Measurements from ENCODE around the gene TPK1. TPM values are rescaled to one million over a fixed set of nuclear protein-coding genes. Genes with fewer than 3 reads are reported as not detected.

Gene TPK1
- total and polyA plus RNA-seq, 9 donors = 3.0 to 4.9 (median 3.4) TPM

DNA sequence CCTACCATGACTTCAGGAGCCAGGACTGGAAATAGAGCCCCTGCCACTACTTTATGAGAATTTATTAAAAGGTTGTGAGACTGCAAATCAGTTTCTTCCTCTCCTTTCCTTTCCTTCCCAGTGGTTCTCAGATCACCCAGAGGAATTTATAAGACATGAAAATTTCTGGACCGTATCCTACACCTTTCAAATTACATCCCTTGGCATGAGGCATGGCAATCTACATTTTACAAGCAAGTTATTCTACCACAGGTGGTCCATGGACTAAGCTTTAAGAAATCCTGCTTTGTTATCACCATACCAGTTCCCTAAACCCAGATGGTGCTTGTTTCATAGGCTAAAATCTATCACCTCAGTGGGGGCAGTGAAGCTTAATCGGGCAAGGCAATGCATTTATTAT is 66.5 kb downstream of the TPK1 start:
- H3K36me3 ChIP-seq (ENCODE audit: control insufficient read depth, insufficient read depth, low read length) = no peaks in the 10 kb centered on the region
- no peaks in the 10 kb centered on the region for H3K9me3 ChIP-seq (replicated peaks; ENCODE audit: control insufficient read depth, low read depth, low read length)
- no CpG with 5 or more reads among the region's 2 CpGs for WGBS (ENCODE audit: insufficient coverage)
- DNase-seq = no peak
- no peaks in the 10 kb centered on the region for H3K27me3 ChIP-seq (ENCODE audit: control insufficient read depth, insufficient read depth, low read length)
- H3K27ac ChIP-seq (ENCODE audit: low read length) = no peak overlapping the region
- H3K4me1 ChIP-seq (ENCODE audit: control insufficient read depth, insufficient read depth, low read length) = no peaks in the 10 kb centered on the region
- H3K4me3 ChIP-seq (ENCODE audit: low read length) = no peak overlapping the region

DNA sequence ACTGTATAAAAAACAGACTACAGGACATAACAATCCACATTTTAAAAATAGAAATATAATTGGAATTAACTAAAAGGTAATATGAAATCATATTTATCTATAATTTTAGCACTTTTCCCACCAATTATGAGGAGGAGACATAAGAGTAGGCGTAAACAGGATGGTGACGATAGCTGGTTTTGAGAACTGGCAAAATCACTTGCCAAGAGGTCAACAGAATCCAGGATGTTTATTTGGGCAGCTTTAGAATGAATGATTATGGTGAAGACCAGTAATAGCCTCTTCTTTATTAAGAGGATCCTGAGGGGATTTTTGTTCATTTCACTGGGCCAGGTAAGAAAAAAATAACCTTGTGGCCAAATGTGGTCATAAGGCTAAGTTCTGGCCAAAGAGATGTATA is 67.2 kb downstream of the TPK1 start:
- no peak for DNase-seq
- no peak overlapping the region for H3K4me3 ChIP-seq (ENCODE audit: low read length)
- H3K36me3 ChIP-seq (ENCODE audit: control insufficient read depth, insufficient read depth, low read length) = no peaks in the 10 kb centered on the region
- no peak overlapping the region for H3K27ac ChIP-seq (ENCODE audit: low read length)
- WGBS (ENCODE audit: insufficient coverage) = 80% methylated on average over 1 of the region's 2 CpGs
- H3K9me3 ChIP-seq (replicated peaks; ENCODE audit: control insufficient read depth, low read depth, low read length) = no peaks in the 10 kb centered on the region
- H3K4me1 ChIP-seq (ENCODE audit: control insufficient read depth, insufficient read depth, low read length) = no peaks in the 10 kb centered on the region
- no peaks in the 10 kb centered on the region for H3K27me3 ChIP-seq (ENCODE audit: control insufficient read depth, insufficient read depth, low read length)

DNA sequence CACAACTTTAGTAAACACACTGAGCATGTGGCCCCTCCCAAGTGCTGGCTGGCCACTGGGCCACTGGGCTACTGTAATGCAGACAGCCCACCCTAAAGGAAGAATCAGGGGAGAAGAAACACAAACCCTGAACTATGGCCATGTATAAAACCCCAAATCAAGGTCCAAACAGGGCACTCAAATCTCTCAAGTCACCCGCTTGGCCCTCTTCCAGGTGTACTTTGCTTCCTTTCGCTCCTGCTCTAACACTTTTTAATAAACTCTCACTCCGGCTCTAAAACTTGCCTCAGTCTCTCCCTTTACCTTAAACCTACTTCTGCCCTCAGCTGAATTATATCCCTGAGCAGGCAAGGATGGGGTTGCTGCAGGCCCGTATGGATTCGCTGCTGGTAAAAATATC is 72.6 kb downstream of the TPK1 start:
- DNase-seq = no peak
- 84% methylated on average over 3 of the region's 5 CpGs for WGBS (ENCODE audit: insufficient coverage)
- no peaks in the 10 kb centered on the region for H3K27me3 ChIP-seq (ENCODE audit: control insufficient read depth, insufficient read depth, low read length)

DNA sequence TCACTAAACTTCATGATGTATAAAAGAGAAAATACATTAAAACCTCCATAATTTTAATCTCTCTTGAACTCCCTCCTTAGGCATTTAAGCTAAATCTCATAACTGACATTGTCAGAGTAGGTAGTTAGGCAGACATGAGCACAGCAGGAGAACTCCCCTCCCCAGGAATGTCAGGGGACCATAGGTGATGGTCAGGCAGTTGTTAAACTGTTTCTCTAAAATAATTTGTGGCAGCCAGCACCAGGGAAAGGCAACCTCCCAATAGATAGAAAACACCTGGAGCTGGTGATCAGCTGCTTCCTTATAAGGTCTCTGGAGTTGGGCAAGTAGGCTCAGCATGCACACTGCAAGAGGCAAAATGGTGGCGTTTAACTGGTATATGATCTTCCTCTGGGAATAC is 73.0 kb downstream of the TPK1 start:
- DNase-seq = no peak
- WGBS (ENCODE audit: insufficient coverage) = no CpG with 5 or more reads among the region's 1 CpG
- H3K27me3 ChIP-seq (ENCODE audit: control insufficient read depth, insufficient read depth, low read length) = no peaks in the 10 kb centered on the region
- H3K4me3 ChIP-seq (ENCODE audit: low read length) = no peak overlapping the region
- H3K4me1 ChIP-seq (ENCODE audit: control insufficient read depth, insufficient read depth, low read length) = no peaks in the 10 kb centered on the region
- H3K36me3 ChIP-seq (ENCODE audit: control insufficient read depth, insufficient read depth, low read length) = no peaks in the 10 kb centered on the region
- no peak overlapping the region for H3K27ac ChIP-seq (ENCODE audit: low read length)
- H3K9me3 ChIP-seq (replicated peaks; ENCODE audit: control insufficient read depth, low read depth, low read length) = no peaks in the 10 kb centered on the region

More for the DNA sequence above, 72.6 kb downstream of the TPK1 start:
- Histone ChIP-seq H3K36me3 (ENCODE audit: control insufficient read depth, insufficient read depth, low read length) (no peaks in the 10 kb centered on the region), H3K4me3 (ENCODE audit: low read length) (no peak overlapping the region), H3K9me3 (replicated peaks; ENCODE audit: control insufficient read depth, low read depth, low read length) (no peaks in the 10 kb centered on the region), H3K27ac (ENCODE audit: low read length) (no peak overlapping the region), H3K4me1 (ENCODE audit: control insufficient read depth, insufficient read depth, low read length) (no peaks in the 10 kb centered on the region)

DNA sequence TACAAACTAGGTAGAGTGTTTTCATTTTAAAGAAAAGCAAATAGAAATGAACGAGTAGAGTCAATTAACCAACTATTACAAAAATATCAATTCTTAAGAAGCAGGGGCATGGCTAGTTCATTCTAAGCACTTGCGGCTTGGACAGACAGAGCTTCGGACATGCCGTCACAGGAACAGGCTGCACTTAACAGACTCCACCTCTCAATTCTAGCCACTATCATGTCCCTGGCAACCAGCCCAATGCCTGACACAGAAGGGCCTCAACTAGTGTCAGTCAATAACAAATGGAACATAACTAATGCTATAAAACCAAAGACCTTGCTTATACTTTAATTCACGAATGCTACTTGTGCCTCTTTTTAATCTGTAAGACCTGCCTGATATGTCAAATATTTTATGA is 74.4 kb downstream of the TPK1 start:
- WGBS (ENCODE audit: insufficient coverage) = 82% methylated on average over 3 of the region's 5 CpGs
- DNase-seq = no peak
- Histone ChIP-seq H3K27me3 (ENCODE audit: control insufficient read depth, insufficient read depth, low read length) (no peaks in the 10 kb centered on the region), H3K4me3 (ENCODE audit: low read length) (no peak overlapping the region), H3K9me3 (replicated peaks; ENCODE audit: control insufficient read depth, low read depth, low read length) (no peaks in the 10 kb centered on the region), H3K27ac (ENCODE audit: low read length) (no peak overlapping the region), H3K4me1 (ENCODE audit: control insufficient read depth, insufficient read depth, low read length) (no peaks in the 10 kb centered on the region), H3K36me3 (ENCODE audit: control insufficient read depth, insufficient read depth, low read length) (no peaks in the 10 kb centered on the region)

DNA sequence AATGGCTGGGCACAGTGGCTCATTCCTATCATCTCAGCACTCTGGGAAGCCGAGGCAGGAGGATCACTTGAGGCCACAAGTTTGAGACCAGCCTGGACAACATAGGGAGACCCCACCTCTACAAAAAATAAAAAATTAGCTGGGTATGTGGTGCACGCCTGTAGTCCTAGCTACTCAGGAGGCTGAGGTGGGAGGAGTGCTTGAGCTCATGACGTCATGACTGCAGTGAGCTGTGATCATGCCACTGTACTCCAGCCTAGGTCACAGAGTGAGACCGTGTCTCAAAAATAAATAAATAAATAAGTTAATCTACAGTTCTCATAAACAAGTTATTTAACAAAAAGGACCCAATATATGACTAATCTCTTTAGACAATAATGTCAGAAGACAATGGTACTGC is 76.2 kb downstream of the TPK1 start:
- H3K27me3 ChIP-seq (ENCODE audit: control insufficient read depth, insufficient read depth, low read length) = no peaks in the 10 kb centered on the region
- no peaks in the 10 kb centered on the region for H3K36me3 ChIP-seq (ENCODE audit: control insufficient read depth, insufficient read depth, low read length)
- H3K4me1 ChIP-seq (ENCODE audit: control insufficient read depth, insufficient read depth, low read length) = no peaks in the 10 kb centered on the region
- no peaks in the 10 kb centered on the region for H3K9me3 ChIP-seq (replicated peaks; ENCODE audit: control insufficient read depth, low read depth, low read length)
- no CpG with 5 or more reads among the region's 4 CpGs for WGBS (ENCODE audit: insufficient coverage)
- no peak overlapping the region for H3K4me3 ChIP-seq (ENCODE audit: low read length)
- DNase-seq = no peak
- H3K27ac ChIP-seq (ENCODE audit: low read length) = no peak overlapping the region

DNA sequence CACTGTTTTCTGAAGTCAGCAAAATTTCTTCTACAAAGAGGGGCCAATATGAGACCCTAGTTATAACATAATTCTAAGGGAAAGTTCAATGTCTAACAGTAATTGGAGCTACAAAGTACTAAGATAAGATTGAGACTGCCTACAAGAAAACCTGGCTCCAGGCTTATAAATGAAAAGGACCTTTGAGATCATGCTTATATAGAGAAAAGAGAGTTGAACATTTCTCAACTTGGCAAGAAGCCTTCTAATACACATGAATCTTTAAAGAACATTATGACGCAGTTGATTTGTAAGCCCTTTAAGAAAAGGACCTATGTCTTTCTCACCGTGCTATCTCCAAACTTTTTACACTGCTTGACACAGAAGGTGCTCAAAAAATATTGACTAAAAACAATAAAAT is 87.9 kb downstream of the TPK1 start:
- DNase-seq = peak; percentile 20
- WGBS (ENCODE audit: insufficient coverage) = no CpG with 5 or more reads among the region's 2 CpGs

DNA sequence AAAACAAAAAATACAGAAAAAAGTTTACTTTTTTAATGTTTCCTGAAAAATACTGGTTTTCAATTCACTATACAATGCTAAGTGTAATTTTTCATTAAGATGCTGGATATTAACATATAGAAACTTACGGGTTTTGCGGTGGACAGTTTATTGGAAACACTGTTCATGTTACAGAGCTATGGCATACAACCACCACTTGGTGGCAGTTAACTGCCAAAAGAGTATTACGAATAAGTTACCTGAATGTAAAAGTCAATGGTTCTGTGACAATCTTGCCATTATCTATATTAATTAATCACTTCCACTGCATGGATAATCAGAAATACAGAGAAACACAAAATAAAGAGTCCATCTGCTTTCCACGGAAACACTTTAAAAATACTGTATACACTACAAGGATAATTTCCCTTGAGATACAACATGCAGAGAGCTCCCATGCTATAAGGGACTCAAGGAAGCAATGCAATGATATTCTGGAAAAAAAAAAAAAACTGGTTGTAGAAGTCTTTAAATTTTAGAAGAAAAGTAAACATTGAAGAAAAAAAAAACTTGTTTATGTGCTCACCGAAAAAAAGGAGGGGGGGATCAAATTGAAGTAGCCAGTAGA is 97.0 kb downstream of the TPK1 start:
- Histone ChIP-seq H3K4me3 (ENCODE audit: low read length) (no peak overlapping the region), H3K9me3 (replicated peaks; ENCODE audit: control insufficient read depth, low read depth, low read length) (no peaks in the 10 kb centered on the region), H3K27me3 (ENCODE audit: control insufficient read depth, insufficient read depth, low read length) (no peaks in the 10 kb centered on the region), H3K36me3 (ENCODE audit: control insufficient read depth, insufficient read depth, low read length) (no peaks in the 10 kb centered on the region), H3K27ac (ENCODE audit: low read length) (no peak overlapping the region), H3K4me1 (ENCODE audit: control insufficient read depth, insufficient read depth, low read length) (no peaks in the 10 kb centered on the region)
- WGBS (ENCODE audit: insufficient coverage) = no CpG with 5 or more reads among the region's 5 CpGs
- peak; percentile 40 for DNase-seq

More for the DNA sequence above, 87.9 kb downstream of the TPK1 start:
- Histone ChIP-seq H3K36me3 (ENCODE audit: control insufficient read depth, insufficient read depth, low read length) (no peaks in the 10 kb centered on the region), H3K27ac (ENCODE audit: low read length) (no peak overlapping the region), H3K4me1 (ENCODE audit: control insufficient read depth, insufficient read depth, low read length) (no peaks in the 10 kb centered on the region), H3K4me3 (ENCODE audit: low read length) (no peak overlapping the region), H3K9me3 (replicated peaks; ENCODE audit: control insufficient read depth, low read depth, low read length) (no peaks in the 10 kb centered on the region), H3K27me3 (ENCODE audit: control insufficient read depth, insufficient read depth, low read length) (no peaks in the 10 kb centered on the region)

DNA sequence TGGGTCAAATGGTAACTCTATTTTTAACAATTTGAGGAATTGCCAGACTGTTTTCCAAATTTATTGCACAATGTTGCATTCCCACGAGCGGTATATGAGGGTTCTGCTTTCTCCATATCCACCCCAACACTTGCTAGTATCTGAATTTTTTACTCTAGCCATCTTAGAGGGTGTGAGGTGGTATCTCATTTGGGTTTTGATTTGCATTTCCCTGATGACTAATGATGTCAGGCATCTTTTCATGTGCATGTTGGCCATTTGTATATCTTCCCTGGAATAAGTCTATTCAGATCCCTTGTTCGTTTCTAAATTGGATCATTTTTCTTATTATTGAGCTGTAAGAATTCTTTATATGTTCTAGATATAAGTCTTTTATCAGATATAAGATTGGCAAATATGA is 97.7 kb downstream of the TPK1 start:
- no peak for DNase-seq
- H3K36me3 ChIP-seq (ENCODE audit: control insufficient read depth, insufficient read depth, low read length) = no peaks in the 10 kb centered on the region
- WGBS (ENCODE audit: insufficient coverage) = no CpG with 5 or more reads among the region's 3 CpGs

DNA sequence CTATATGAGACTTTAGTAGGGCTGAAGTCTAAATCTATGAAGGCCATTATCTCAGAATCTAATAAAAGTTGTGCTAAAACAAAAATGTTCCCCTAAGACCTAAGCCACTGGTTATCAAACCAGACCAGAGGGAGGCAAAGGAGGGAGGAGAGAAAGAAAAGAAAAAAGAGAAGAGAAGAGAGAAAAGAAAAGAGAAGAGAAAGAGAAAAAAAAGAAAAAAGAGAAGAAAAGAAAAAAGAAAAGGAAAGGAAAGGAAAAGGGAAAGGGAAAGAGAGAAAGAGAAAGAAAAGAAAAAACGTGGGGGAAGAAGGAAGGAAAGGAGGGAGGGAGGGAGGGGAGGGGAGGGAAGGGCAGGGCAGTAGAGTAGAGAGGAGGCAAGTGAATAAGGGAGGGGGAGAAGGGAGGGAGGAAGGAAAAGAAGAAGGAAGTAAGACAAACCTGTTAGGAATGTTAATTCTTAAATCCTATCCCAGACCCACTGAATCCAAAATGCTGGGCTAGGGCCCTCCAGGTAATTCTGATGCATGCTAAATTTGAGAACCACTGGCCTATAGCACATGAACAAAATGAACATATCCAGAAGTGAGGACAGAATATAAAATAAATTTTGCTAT is 98.9 kb downstream of the TPK1 start:
- no peaks in the 10 kb centered on the region for H3K9me3 ChIP-seq (replicated peaks; ENCODE audit: control insufficient read depth, low read depth, low read length)
- 25% methylated on average over 1 of the region's 1 CpG for WGBS (ENCODE audit: insufficient coverage)
- no peaks in the 10 kb centered on the region for H3K4me1 ChIP-seq (ENCODE audit: control insufficient read depth, insufficient read depth, low read length)
- H3K27ac ChIP-seq (ENCODE audit: low read length) = no peak overlapping the region
- H3K4me3 ChIP-seq (ENCODE audit: low read length) = no peak overlapping the region
- no peak for DNase-seq
- H3K27me3 ChIP-seq (ENCODE audit: control insufficient read depth, insufficient read depth, low read length) = no peaks in the 10 kb centered on the region
- H3K36me3 ChIP-seq (ENCODE audit: control insufficient read depth, insufficient read depth, low read length) = no peaks in the 10 kb centered on the region

More for the DNA sequence above, 97.7 kb downstream of the TPK1 start:
- no peak overlapping the region for H3K27ac ChIP-seq (ENCODE audit: low read length)
- no peaks in the 10 kb centered on the region for H3K9me3 ChIP-seq (replicated peaks; ENCODE audit: control insufficient read depth, low read depth, low read length)
- H3K27me3 ChIP-seq (ENCODE audit: control insufficient read depth, insufficient read depth, low read length) = no peaks in the 10 kb centered on the region
- no peaks in the 10 kb centered on the region for H3K4me1 ChIP-seq (ENCODE audit: control insufficient read depth, insufficient read depth, low read length)
- no peak overlapping the region for H3K4me3 ChIP-seq (ENCODE audit: low read length)

All from muscle of leg (tissue), 11 donors.